GM23338 (cell line): ENCODE measurements around the gene ZFYVE21.

Experiments used
- CREB1 ChIP-seq: fragments of 250-450 bp; sonication (Bioruptor Pico); IDR thresholded peaks from 2 replicates; pipeline ENCODE4 v1.5.0; 2020; ENCODE audit warnings: low read depth, mild to moderate bottlenecking, moderate library complexity
- ETS1 ChIP-seq: IDR thresholded peaks from 2 replicates; pipeline ENCODE4 v1.6.1; 2016; ENCODE audit warnings: antibody characterized with exemption
- EZH2 ChIP-seq: fragments of 200-600 bp; sonication (generic); IDR thresholded peaks from one replicate; pipeline ENCODE4 v1.8.0; 2017; ENCODE audit warnings: antibody characterized with exemption, mild to moderate bottlenecking, low read depth; ENCODE audit not compliant: unreplicated experiment
- EZH2phosphoT487 ChIP-seq: fragments of 200-600 bp; sonication (generic); IDR thresholded peaks from one replicate; pipeline ENCODE4 v1.8.1; 2018; ENCODE audit warnings: antibody characterized with exemption; ENCODE audit not compliant: unreplicated experiment
- JUNB ChIP-seq: IDR thresholded peaks from one replicate; pipeline ENCODE4 v1.6.1; 2016; ENCODE audit warnings: antibody characterized with exemption; ENCODE audit not compliant: unreplicated experiment
- POLR2AphosphoS5 ChIP-seq: IDR thresholded peaks from 2 replicates; pipeline ENCODE4 v1.6.1; 2016; ENCODE audit warnings: antibody characterized with exemption, low read depth
- REST ChIP-seq: IDR thresholded peaks from one replicate; pipeline ENCODE4 v1.6.1; 2018; ENCODE audit warnings: antibody characterized with exemption; ENCODE audit not compliant: unreplicated experiment
- ZNF114 ChIP-seq: fragments of 250-450 bp; sonication (Bioruptor Pico); IDR thresholded peaks from 2 replicates; pipeline ENCODE4 v1.5.0; 2020; ENCODE audit warnings: mild to moderate bottlenecking, moderate library complexity
- TF ChIP-seq, protein P1 (sequence below), 2 experiments: fragments of 200-600 bp in 1 of 2; sonication (generic) in 1 of 2; conservative IDR thresholded peaks; 2 replicates each; pipeline versions ENCODE4 v1.5.1 to v1.6.1; 2016 to 2017; ENCODE audit warnings: antibody characterized with exemption in 2 of 2, low read depth in 2 of 2, mild to moderate bottlenecking in 2 of 2, moderate library complexity in 1 of 2
- TF ChIP-seq, protein P2 (sequence below): fragments of 250-450 bp; sonication (Bioruptor Pico); IDR thresholded peaks from 2 replicates; pipeline ENCODE4 v1.5.0; 2020; ENCODE audit warnings: mild to moderate bottlenecking, moderate library complexity

GRCh38 chr14:103690332-103690731, 25.3 kb upstream of the ZFYVE21 start:
- TF ChIP-seq, protein P1, sequence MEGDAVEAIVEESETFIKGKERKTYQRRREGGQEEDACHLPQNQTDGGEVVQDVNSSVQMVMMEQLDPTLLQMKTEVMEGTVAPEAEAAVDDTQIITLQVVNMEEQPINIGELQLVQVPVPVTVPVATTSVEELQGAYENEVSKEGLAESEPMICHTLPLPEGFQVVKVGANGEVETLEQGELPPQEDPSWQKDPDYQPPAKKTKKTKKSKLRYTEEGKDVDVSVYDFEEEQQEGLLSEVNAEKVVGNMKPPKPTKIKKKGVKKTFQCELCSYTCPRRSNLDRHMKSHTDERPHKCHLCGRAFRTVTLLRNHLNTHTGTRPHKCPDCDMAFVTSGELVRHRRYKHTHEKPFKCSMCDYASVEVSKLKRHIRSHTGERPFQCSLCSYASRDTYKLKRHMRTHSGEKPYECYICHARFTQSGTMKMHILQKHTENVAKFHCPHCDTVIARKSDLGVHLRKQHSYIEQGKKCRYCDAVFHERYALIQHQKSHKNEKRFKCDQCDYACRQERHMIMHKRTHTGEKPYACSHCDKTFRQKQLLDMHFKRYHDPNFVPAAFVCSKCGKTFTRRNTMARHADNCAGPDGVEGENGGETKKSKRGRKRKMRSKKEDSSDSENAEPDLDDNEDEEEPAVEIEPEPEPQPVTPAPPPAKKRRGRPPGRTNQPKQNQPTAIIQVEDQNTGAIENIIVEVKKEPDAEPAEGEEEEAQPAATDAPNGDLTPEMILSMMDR (conservative IDR thresholded peaks at IDR 0.05; ENCODE audit: low read depth in 2 of 2) = no peak
- TF ChIP-seq REST = no peak
- TF ChIP-seq EZH2 = no peak
- no peak for TF ChIP-seq JUNB
- no peak for TF ChIP-seq ZNF114 (CRISPR knock-in tag)
- no peak for TF ChIP-seq CREB1
- TF ChIP-seq EZH2phosphoT487 = no peak
- no peak for TF ChIP-seq POLR2AphosphoS5
- TF ChIP-seq, protein P2, sequence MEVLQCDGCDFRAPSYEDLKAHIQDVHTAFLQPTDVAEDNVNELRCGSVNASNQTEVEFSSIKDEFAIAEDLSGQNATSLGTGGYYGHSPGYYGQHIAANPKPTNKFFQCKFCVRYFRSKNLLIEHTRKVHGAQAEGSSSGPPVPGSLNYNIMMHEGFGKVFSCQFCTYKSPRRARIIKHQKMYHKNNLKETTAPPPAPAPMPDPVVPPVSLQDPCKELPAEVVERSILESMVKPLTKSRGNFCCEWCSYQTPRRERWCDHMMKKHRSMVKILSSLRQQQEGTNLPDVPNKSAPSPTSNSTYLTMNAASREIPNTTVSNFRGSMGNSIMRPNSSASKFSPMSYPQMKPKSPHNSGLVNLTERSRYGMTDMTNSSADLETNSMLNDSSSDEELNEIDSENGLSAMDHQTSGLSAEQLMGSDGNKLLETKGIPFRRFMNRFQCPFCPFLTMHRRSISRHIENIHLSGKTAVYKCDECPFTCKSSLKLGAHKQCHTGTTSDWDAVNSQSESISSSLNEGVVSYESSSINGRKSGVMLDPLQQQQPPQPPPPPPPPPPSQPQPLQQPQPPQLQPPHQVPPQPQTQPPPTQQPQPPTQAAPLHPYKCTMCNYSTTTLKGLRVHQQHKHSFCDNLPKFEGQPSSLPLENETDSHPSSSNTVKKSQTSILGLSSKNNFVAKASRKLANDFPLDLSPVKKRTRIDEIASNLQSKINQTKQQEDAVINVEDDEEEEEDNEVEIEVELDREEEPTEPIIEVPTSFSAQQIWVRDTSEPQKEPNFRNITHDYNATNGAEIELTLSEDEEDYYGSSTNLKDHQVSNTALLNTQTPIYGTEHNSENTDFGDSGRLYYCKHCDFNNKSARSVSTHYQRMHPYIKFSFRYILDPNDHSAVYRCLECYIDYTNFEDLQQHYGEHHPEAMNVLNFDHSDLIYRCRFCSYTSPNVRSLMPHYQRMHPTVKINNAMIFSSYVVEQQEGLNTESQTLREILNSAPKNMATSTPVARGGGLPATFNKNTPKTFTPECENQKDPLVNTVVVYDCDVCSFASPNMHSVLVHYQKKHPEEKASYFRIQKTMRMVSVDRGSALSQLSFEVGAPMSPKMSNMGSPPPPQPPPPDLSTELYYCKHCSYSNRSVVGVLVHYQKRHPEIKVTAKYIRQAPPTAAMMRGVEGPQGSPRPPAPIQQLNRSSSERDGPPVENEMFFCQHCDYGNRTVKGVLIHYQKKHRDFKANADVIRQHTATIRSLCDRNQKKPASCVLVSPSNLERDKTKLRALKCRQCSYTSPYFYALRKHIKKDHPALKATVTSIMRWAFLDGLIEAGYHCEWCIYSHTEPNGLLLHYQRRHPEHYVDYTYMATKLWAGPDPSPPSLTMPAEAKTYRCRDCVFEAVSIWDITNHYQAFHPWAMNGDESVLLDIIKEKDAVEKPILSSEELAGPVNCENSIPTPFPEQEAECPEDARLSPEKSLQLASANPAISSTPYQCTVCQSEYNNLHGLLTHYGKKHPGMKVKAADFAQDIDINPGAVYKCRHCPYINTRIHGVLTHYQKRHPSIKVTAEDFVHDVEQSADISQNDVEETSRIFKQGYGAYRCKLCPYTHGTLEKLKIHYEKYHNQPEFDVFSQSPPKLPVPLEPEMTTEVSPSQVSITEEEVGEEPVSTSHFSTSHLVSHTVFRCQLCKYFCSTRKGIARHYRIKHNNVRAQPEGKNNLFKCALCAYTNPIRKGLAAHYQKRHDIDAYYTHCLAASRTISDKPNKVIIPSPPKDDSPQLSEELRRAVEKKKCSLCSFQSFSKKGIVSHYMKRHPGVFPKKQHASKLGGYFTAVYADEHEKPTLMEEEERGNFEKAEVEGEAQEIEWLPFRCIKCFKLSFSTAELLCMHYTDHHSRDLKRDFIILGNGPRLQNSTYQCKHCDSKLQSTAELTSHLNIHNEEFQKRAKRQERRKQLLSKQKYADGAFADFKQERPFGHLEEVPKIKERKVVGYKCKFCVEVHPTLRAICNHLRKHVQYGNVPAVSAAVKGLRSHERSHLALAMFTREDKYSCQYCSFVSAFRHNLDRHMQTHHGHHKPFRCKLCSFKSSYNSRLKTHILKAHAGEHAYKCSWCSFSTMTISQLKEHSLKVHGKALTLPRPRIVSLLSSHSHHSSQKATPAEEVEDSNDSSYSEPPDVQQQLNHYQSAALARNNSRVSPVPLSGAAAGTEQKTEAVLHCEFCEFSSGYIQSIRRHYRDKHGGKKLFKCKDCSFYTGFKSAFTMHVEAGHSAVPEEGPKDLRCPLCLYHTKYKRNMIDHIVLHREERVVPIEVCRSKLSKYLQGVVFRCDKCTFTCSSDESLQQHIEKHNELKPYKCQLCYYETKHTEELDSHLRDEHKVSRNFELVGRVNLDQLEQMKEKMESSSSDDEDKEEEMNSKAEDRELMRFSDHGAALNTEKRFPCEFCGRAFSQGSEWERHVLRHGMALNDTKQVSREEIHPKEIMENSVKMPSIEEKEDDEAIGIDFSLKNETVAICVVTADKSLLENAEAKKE (CRISPR knock-in tag) = no peak
- TF ChIP-seq ETS1 = no peak
